ENCODE measurements around the gene SEC14L5. TPM values are rescaled to one million over a fixed set of nuclear protein-coding genes. Genes with fewer than 3 reads are reported as not detected.

SEC14L5 gene
- total and polyA plus RNA-seq, 2 experiments from 2014 or later: 2.6 to 5.9 TPM

DNA sequence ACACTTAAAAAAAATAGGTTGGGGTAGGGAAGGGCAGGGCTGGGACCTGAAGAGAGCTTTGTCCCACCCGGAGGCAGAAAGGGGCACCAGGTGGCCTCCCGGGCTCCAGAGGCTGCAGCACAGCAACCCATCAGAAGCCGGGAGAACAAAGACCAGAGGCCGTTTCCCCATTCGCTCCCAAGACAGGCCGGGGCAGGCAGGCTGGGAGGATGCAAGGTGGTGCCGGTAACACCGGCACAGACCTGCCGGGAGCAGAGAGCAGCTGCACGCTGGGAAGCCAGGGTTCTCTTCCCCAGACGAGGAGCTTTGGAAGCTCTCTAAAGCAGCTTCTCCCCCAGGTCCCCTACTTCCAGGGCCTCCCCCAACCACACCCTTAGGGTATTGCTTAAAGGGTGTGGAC, 26.7 kb upstream of the SEC14L5 start:
- Mint-ChIP-seq H3K36me3 (ENCODE audit: low read depth) (peaks cover 17% of the 10 kb centered on the region), H3K4me1 (peaks cover 2% of the 10 kb centered on the region; the same call in 1 of the 3 replicates), H3K4me3 (no peak overlapping the region), H3K27ac (no peak overlapping the region), H3K9me3 (peaks cover 13% of the 10 kb centered on the region), H3K27me3 (ENCODE audit: insufficient read depth, low read depth, poor library complexity) (peaks cover 10% of the 10 kb centered on the region)
- Histone ChIP-seq H4K20me1 (replicated peaks; ENCODE audit: insufficient read depth) (no peaks in the 10 kb centered on the region; the same call in 1 of the 2 replicates), H3K27me3 (ENCODE audit: insufficient read depth) (no peaks in the 10 kb centered on the region), H3K4me3 (no peak overlapping the region), H3K4me2 (no peak overlapping the region), H3K79me2 (replicated peaks; ENCODE audit: insufficient read depth) (peaks cover 16% of the 10 kb centered on the region), H3K9me2 (ENCODE audit: insufficient read depth) (no peaks in the 10 kb centered on the region), H3K4me1 (ENCODE audit: insufficient read depth) (peaks cover 7% of the 10 kb centered on the region; the same call in 1 of the 2 replicates), H3F3A (replicated peaks; ENCODE audit: low read depth) (no peaks in the 10 kb centered on the region), H2AFZ (no peak overlapping the region), H3K27ac (ENCODE audit: low read depth) (no peak overlapping the region), H3K36me3 (ENCODE audit: insufficient read depth) (no peaks in the 10 kb centered on the region; the same call in 1 of the 2 replicates)
- TF ChIP-seq, protein P1, sequence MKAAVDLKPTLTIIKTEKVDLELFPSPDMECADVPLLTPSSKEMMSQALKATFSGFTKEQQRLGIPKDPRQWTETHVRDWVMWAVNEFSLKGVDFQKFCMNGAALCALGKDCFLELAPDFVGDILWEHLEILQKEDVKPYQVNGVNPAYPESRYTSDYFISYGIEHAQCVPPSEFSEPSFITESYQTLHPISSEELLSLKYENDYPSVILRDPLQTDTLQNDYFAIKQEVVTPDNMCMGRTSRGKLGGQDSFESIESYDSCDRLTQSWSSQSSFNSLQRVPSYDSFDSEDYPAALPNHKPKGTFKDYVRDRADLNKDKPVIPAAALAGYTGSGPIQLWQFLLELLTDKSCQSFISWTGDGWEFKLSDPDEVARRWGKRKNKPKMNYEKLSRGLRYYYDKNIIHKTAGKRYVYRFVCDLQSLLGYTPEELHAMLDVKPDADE (IDR thresholded peaks at IDR 0.05): no peak
- TF ChIP-seq REST (IDR thresholded peaks at IDR 0.05; ENCODE audit: unreplicated experiment) (no peak), ZNF331 (CRISPR knock-in tag; IDR thresholded peaks at IDR 0.05; ENCODE audit: low read depth) (no peak), JUNB (IDR thresholded peaks at IDR 0.05; ENCODE audit: unreplicated experiment) (no peak), POLR2AphosphoS5 (IDR thresholded peaks at IDR 0.05; ENCODE audit: low read depth) (no peak), EZH2phosphoT487 (IDR thresholded peaks at IDR 0.05; ENCODE audit: unreplicated experiment) (no peak), NANOG (IDR thresholded peaks at IDR 0.05; ENCODE audit: borderline replicate concordance) (no peak), STAT1 (IDR thresholded peaks at IDR 0.05; ENCODE audit: unreplicated experiment) (no peak), EZH2 (IDR thresholded peaks at IDR 0.05; ENCODE audit: low read depth, unreplicated experiment) (no peak), ZNF114 (CRISPR knock-in tag; IDR thresholded peaks at IDR 0.05) (no peak), CREB1 (CRISPR knock-in tag; IDR thresholded peaks at IDR 0.05; ENCODE audit: low read depth) (no peak)
- TF ChIP-seq, protein P2, sequence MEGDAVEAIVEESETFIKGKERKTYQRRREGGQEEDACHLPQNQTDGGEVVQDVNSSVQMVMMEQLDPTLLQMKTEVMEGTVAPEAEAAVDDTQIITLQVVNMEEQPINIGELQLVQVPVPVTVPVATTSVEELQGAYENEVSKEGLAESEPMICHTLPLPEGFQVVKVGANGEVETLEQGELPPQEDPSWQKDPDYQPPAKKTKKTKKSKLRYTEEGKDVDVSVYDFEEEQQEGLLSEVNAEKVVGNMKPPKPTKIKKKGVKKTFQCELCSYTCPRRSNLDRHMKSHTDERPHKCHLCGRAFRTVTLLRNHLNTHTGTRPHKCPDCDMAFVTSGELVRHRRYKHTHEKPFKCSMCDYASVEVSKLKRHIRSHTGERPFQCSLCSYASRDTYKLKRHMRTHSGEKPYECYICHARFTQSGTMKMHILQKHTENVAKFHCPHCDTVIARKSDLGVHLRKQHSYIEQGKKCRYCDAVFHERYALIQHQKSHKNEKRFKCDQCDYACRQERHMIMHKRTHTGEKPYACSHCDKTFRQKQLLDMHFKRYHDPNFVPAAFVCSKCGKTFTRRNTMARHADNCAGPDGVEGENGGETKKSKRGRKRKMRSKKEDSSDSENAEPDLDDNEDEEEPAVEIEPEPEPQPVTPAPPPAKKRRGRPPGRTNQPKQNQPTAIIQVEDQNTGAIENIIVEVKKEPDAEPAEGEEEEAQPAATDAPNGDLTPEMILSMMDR (conservative IDR thresholded peaks at IDR 0.05; ENCODE audit: low read depth in 2 of 2): no peak
- TF ChIP-seq, protein P3, sequence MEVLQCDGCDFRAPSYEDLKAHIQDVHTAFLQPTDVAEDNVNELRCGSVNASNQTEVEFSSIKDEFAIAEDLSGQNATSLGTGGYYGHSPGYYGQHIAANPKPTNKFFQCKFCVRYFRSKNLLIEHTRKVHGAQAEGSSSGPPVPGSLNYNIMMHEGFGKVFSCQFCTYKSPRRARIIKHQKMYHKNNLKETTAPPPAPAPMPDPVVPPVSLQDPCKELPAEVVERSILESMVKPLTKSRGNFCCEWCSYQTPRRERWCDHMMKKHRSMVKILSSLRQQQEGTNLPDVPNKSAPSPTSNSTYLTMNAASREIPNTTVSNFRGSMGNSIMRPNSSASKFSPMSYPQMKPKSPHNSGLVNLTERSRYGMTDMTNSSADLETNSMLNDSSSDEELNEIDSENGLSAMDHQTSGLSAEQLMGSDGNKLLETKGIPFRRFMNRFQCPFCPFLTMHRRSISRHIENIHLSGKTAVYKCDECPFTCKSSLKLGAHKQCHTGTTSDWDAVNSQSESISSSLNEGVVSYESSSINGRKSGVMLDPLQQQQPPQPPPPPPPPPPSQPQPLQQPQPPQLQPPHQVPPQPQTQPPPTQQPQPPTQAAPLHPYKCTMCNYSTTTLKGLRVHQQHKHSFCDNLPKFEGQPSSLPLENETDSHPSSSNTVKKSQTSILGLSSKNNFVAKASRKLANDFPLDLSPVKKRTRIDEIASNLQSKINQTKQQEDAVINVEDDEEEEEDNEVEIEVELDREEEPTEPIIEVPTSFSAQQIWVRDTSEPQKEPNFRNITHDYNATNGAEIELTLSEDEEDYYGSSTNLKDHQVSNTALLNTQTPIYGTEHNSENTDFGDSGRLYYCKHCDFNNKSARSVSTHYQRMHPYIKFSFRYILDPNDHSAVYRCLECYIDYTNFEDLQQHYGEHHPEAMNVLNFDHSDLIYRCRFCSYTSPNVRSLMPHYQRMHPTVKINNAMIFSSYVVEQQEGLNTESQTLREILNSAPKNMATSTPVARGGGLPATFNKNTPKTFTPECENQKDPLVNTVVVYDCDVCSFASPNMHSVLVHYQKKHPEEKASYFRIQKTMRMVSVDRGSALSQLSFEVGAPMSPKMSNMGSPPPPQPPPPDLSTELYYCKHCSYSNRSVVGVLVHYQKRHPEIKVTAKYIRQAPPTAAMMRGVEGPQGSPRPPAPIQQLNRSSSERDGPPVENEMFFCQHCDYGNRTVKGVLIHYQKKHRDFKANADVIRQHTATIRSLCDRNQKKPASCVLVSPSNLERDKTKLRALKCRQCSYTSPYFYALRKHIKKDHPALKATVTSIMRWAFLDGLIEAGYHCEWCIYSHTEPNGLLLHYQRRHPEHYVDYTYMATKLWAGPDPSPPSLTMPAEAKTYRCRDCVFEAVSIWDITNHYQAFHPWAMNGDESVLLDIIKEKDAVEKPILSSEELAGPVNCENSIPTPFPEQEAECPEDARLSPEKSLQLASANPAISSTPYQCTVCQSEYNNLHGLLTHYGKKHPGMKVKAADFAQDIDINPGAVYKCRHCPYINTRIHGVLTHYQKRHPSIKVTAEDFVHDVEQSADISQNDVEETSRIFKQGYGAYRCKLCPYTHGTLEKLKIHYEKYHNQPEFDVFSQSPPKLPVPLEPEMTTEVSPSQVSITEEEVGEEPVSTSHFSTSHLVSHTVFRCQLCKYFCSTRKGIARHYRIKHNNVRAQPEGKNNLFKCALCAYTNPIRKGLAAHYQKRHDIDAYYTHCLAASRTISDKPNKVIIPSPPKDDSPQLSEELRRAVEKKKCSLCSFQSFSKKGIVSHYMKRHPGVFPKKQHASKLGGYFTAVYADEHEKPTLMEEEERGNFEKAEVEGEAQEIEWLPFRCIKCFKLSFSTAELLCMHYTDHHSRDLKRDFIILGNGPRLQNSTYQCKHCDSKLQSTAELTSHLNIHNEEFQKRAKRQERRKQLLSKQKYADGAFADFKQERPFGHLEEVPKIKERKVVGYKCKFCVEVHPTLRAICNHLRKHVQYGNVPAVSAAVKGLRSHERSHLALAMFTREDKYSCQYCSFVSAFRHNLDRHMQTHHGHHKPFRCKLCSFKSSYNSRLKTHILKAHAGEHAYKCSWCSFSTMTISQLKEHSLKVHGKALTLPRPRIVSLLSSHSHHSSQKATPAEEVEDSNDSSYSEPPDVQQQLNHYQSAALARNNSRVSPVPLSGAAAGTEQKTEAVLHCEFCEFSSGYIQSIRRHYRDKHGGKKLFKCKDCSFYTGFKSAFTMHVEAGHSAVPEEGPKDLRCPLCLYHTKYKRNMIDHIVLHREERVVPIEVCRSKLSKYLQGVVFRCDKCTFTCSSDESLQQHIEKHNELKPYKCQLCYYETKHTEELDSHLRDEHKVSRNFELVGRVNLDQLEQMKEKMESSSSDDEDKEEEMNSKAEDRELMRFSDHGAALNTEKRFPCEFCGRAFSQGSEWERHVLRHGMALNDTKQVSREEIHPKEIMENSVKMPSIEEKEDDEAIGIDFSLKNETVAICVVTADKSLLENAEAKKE (CRISPR knock-in tag; IDR thresholded peaks at IDR 0.05): no peak
- DNase-seq (ENCODE audit: low spot score): no peak
- ATAC-seq: no peak
